SK-N-SH (cell line): ENCODE results near the gene ABCA3. TPM values are rescaled to one million over a fixed set of nuclear protein-coding genes. Genes with fewer than 3 reads are reported as not detected.

Experiments
- CTCF ChIA-PET: fragments of 300-600, 350-600 bp; formaldehyde crosslinking; extraction: SDS; loops from one replicate; lab custom pipeline; 2021; lab: Yijun Ruan, JAX
- POLR2A ChIA-PET: fragments of 350-600 bp; sonication (Branson Sonifier 250); formaldehyde crosslinking; extraction: SDS; loops from one replicate; lab custom pipeline; 2020; ENCODE audit warnings: antibody characterized with exemption, inconsistent platforms; lab: Yijun Ruan, JAX
- DNase-seq: peaks from one replicate; pipeline ENCODE4 v3.0.0; 2012
- H2AFZ ChIP-seq: fragments of 200-600 bp; sonication (generic); 2 replicates; pipeline ENCODE4 v1.8.1; 2016; ENCODE audit warnings: antibody characterized with exemption, mild to moderate bottlenecking, low read depth
- H3F3A ChIP-seq: fragments of 200-600 bp; sonication (generic); replicated peaks from 2 replicates; pipeline ENCODE3; 2016; ENCODE audit warnings: antibody characterized with exemption, mild to moderate bottlenecking; ENCODE audit not compliant: insufficient read depth
- H3K27ac ChIP-seq, 2 experiments: fragments of 200-500 bp in 1 of 2; fragments of 200-600 bp in 1 of 2; sonication (Bioruptor generic) in 1 of 2; sonication (generic), shearing (Covaris generic) in 1 of 2; 2 replicates each; pipeline versions ENCODE4 v1.5.1 to v1.6.1; 2014 to 2016; ENCODE audit warnings: low read depth in 2 of 2, inconsistent platforms in 1 of 2, low read length in 1 of 2, mild to moderate bottlenecking in 1 of 2, mixed read lengths in 1 of 2
- H3K27me3 ChIP-seq: fragments of 200-600 bp; sonication (generic), shearing (Covaris generic); 2 replicates; pipeline ENCODE4 v1.6.1; 2016; ENCODE audit warnings: mixed run types; ENCODE audit not compliant: insufficient read depth
- H3K36me3 ChIP-seq, 2 experiments: fragments of 200-500 bp in 1 of 2; fragments of 200-600 bp in 1 of 2; sonication (Bioruptor generic) in 1 of 2; sonication (generic) in 1 of 2; replicated peaks in 1 of 2; 2 replicates each; pipeline versions ENCODE3 to v1.5.1; 2014 to 2016; ENCODE audit warnings: low read length in 1 of 2, mild to moderate bottlenecking in 1 of 2; ENCODE audit not compliant: insufficient read depth in 2 of 2, control insufficient read depth in 1 of 2
- H3K4me1 ChIP-seq, 2 experiments: fragments of 200-500 bp in 1 of 2; fragments of 200-600 bp in 1 of 2; sonication (Bioruptor generic) in 1 of 2; sonication (generic), shearing (Covaris generic) in 1 of 2; 2 replicates each; pipeline versions ENCODE4 v1.5.1 to v1.6.1; 2014 to 2016; ENCODE audit warnings: low read depth in 1 of 2, low read length in 1 of 2, mixed run types in 1 of 2; ENCODE audit not compliant: insufficient read depth in 2 of 2, control insufficient read depth in 1 of 2
- H3K4me2 ChIP-seq: fragments of 200-600 bp; sonication (generic), shearing (Covaris generic); 2 replicates; pipeline ENCODE4 v1.6.1; 2017; ENCODE audit warnings: mixed run types
- H3K4me3 ChIP-seq, 2 experiments: fragments of 200-500 bp in 1 of 2; fragments of 200-600 bp in 1 of 2; sonication (Bioruptor generic) in 1 of 2; sonication (generic), shearing (Covaris generic) in 1 of 2; 2 replicates each; pipeline versions ENCODE4 v1.5.1 to v1.8.1; 2014 to 2016; ENCODE audit warnings: low read depth in 2 of 2, inconsistent platforms in 1 of 2, low read length in 1 of 2, mild to moderate bottlenecking in 1 of 2, mixed read lengths in 1 of 2, moderate library complexity in 1 of 2
- H3K79me2 ChIP-seq: fragments of 200-600 bp; sonication (generic); 2 replicates; pipeline ENCODE4 v1.8.1; 2017; ENCODE audit warnings: mild to moderate bottlenecking; ENCODE audit not compliant: insufficient read depth
- H3K9ac ChIP-seq: fragments of 200-600 bp; sonication (generic); 2 replicates; pipeline ENCODE4 v1.6.1; 2017; ENCODE audit warnings: mixed run types
- H3K9me2 ChIP-seq: fragments of 200-600 bp; sonication (generic); 2 replicates; pipeline ENCODE4 v1.6.1; 2017; ENCODE audit warnings: mixed run types
- H3K9me3 ChIP-seq: fragments of 200-600 bp; sonication (generic); 2 replicates; pipeline ENCODE4 v1.6.1; 2017; ENCODE audit warnings: mixed run types, mild to moderate bottlenecking, moderate library complexity
- H4K20me1 ChIP-seq: fragments of 200-600 bp; sonication (generic); 2 replicates; pipeline ENCODE4 v1.6.1; 2017; ENCODE audit warnings: mild to moderate bottlenecking, mixed run types; ENCODE audit not compliant: insufficient read depth
- CHD2 ChIP-seq: fragments of 150-350 bp; IDR thresholded peaks from 2 replicates; pipeline ENCODE4 v1.6.1; 2018; ENCODE audit warnings: low read length; ENCODE audit not compliant: partially characterized antibody
- CTCF ChIP-seq: fragments of 200-600 bp; sonication (generic); IDR thresholded peaks from 2 replicates; pipeline ENCODE4 v1.6.1; 2017; ENCODE audit warnings: antibody characterized with exemption, mild to moderate bottlenecking, moderate library complexity
- ELF1 ChIP-seq: IDR thresholded peaks from 2 replicates; pipeline ENCODE4 v1.4.0; 2012
- EZH2phosphoT487 ChIP-seq: fragments of 200-600 bp; sonication (generic); IDR thresholded peaks from 2 replicates; pipeline ENCODE4 v1.6.1; 2017; ENCODE audit warnings: low read depth, mixed run types, mild to moderate bottlenecking, antibody characterized with exemption, moderate library complexity, borderline replicate concordance
- FOXJ3 ChIP-seq: sonication (generic); formaldehyde crosslinking; IDR thresholded peaks from 2 replicates; pipeline ENCODE4 v1.5.1; 2020; ENCODE audit warnings: mild to moderate bottlenecking, missing genetic modification reagents
- FOXM1 ChIP-seq: IDR thresholded peaks from 2 replicates; pipeline ENCODE4 v1.4.0; 2012; ENCODE audit warnings: low read depth, mild to moderate bottlenecking
- GATA2 ChIP-seq: sonication (generic); formaldehyde crosslinking; IDR thresholded peaks from 2 replicates; pipeline ENCODE4 v1.5.0; 2020; ENCODE audit warnings: mild to moderate bottlenecking, missing genetic modification reagents
- IRF3 ChIP-seq: fragments of 150-350 bp; IDR thresholded peaks from 2 replicates; pipeline ENCODE4 v1.6.1; 2016; ENCODE audit warnings: mild to moderate bottlenecking, low read depth, low read length
- MAX ChIP-seq: IDR thresholded peaks from 2 replicates; pipeline ENCODE4 v1.4.0; 2012; ENCODE audit warnings: low read depth
- NFIC ChIP-seq: IDR thresholded peaks from 2 replicates; pipeline ENCODE4 v1.4.0; 2012; ENCODE audit warnings: borderline replicate concordance
- POLR2AphosphoS5 ChIP-seq: IDR thresholded peaks from 2 replicates; pipeline ENCODE4 v1.6.1; 2012; ENCODE audit warnings: low read depth, low read length
- RAD21 ChIP-seq: IDR thresholded peaks from 2 replicates; pipeline ENCODE4 v1.6.1; 2012; ENCODE audit warnings: mild to moderate bottlenecking, low read length
- RCOR1 ChIP-seq: fragments of 150-350 bp; IDR thresholded peaks from 2 replicates; pipeline ENCODE4 v1.6.1; 2017; ENCODE audit warnings: antibody characterized with exemption, low read length
- RFX5 ChIP-seq: IDR thresholded peaks from 2 replicates; pipeline ENCODE4 v1.6.1; 2012; ENCODE audit warnings: mild to moderate bottlenecking, improper control_type of control experiment, low read length
- SMC3 ChIP-seq: IDR thresholded peaks from 2 replicates; pipeline ENCODE4 v1.6.1; 2012; ENCODE audit warnings: low read depth, low read length, improper control_type of control experiment
- TCF12 ChIP-seq: IDR thresholded peaks from 2 replicates; pipeline ENCODE4 v1.4.0; 2012
- USF1 ChIP-seq: IDR thresholded peaks from 2 replicates; pipeline ENCODE4 v1.4.0; 2012; ENCODE audit warnings: low read depth, borderline replicate concordance
- ZBTB33 ChIP-seq: IDR thresholded peaks from 2 replicates; pipeline ENCODE4 v1.4.0; 2012; ENCODE audit warnings: low read depth, borderline replicate concordance
- WGBS: methylation state at CpG from one replicate; pipeline ENCODE4 v1.1.6; 2017; ENCODE audit warnings: low lambda C conversion rate; 5-methylcytosine and 5-hydroxymethylcytosine counted together
- polyA plus RNA-seq, 3 experiments: library from polyadenylated mRNA; depleted of rRNA; stranded (reverse); fragments of >200 nt; gene quantifications; 2 replicates each; pipeline ENCODE4 v1.2.3, GENCODE V29; 2012

ABCA3 gene
- polyA plus RNA-seq, 1 of the 3 experiments (the other 2 are of a cell fraction), result 9.9 TPM

- Histone ChIP-seq H3K4me1 (no peaks in the 10 kb centered on the region), H3K4me3 (no peak overlapping the region), H3K27me3 (no peaks in the 10 kb centered on the region), H3K4me2 (no peak overlapping the region), H4K20me1 (no peaks in the 10 kb centered on the region), H3F3A (no peaks in the 10 kb centered on the region), H3K36me3 (peaks cover 0 to 12% of the 10 kb centered on the region in 2 experiments), H3K9ac (no peak overlapping the region), H3K79me2 (no peaks in the 10 kb centered on the region), H3K9me3 (no peaks in the 10 kb centered on the region)
- CTCF ChIA-PET, result interaction anchor here (1.2 kb wide), 1 partner anchor 12 kb away, joined by 4 read pairs; no protein-coding TSS in a partner anchor
- DNase-seq, result no peak
- WGBS, result 90% methylated on average over 27 of the region's 35 CpGs
- no peak for TF ChIP-seq ELF1
- TF ChIP-seq NFIC, result no peak
- no peak for TF ChIP-seq FOXM1
- TF ChIP-seq MAX, result no peak
- TF ChIP-seq EZH2phosphoT487, result no peak
- TF ChIP-seq GATA2 (CRISPR knock-in tag), result no peak
- no peak for TF ChIP-seq FOXJ3
- no peak for TF ChIP-seq USF1
- no peak for TF ChIP-seq TCF12
- TF ChIP-seq, all 33 proteins: peak for 0
- POLR2A ChIA-PET, result no interaction called here
- H3K9me2 ChIP-seq, result no peaks in the 10 kb centered on the region
- H3K27ac ChIP-seq, result no peak overlapping the region
- H2AFZ ChIP-seq, result no peak overlapping the region
Observed at GRCh38 chr16:2284797-2285576, 55.5 kb downstream of the ABCA3 start.

- ChIA-PET CTCF (interaction anchor here (1.2 kb wide), 1 partner anchor 13 kb away, joined by 4 read pairs; no protein-coding TSS in a partner anchor), POLR2A (interaction anchor here (1.5 kb wide), 1 partner anchor 13 kb away, joined by 3 read pairs; no protein-coding TSS in a partner anchor)
- 92% methylated on average over 17 of the region's 37 CpGs for WGBS
Observed at GRCh38 chr16:2284001-2284770, 56.3 kb downstream of the ABCA3 start.

More at GRCh38 chr16:2284001-2284770, 56.3 kb downstream of the ABCA3 start:
- H3K4me1 ChIP-seq, result no peaks in the 10 kb centered on the region
- no peaks in the 10 kb centered on the region for H3F3A ChIP-seq
- TF ChIP-seq RFX5 (no peak), CTCF (no peak), IRF3 (no peak), POLR2AphosphoS5 (no peak), NFIC (no peak), CHD2 (no peak), SMC3 (no peak), ZBTB33 (no peak), RAD21 (no peak), RCOR1 (no peak), EZH2phosphoT487 (no peak)
- no peaks in the 10 kb centered on the region for H3K27me3 ChIP-seq
- H3K9me3 ChIP-seq, result no peaks in the 10 kb centered on the region
- H3K4me3 ChIP-seq, result no peak overlapping the region
- no peak overlapping the region for H2AFZ ChIP-seq
- peaks cover 0 to 12% of the 10 kb centered on the region in 2 experiments for H3K36me3 ChIP-seq
- H3K9ac ChIP-seq, result no peak overlapping the region
- DNase-seq, result no peak
- no peaks in the 10 kb centered on the region for H3K9me2 ChIP-seq
- no peaks in the 10 kb centered on the region for H4K20me1 ChIP-seq
- no peaks in the 10 kb centered on the region for H3K79me2 ChIP-seq
- H3K27ac ChIP-seq, result no peak overlapping the region
- no peak overlapping the region for H3K4me2 ChIP-seq
